Lung (tissue), 12 donors: ENCODE data around the gene NFIB. TPM values are rescaled to one million over a fixed set of nuclear protein-coding genes. Genes with fewer than 3 reads are reported as not detected.
A peak's percentile ranks its signal among the peaks of the same experiment; 100 is the strongest.

ENCODE experiments used
- ATAC-seq: fragments of 200-7000 bp; cut with Tn5 transposase; one replicate; pipeline ENCODE4 v1.9.1; 2020; ENCODE audit warnings: moderate number of reproducible peaks; ENCODE audit not compliant: insufficient read depth, low FRiP score
- DNase-seq, 3 donors: peaks; one replicate each; pipeline ENCODE4 v3.0.0-alpha.2; 2013 to 2017
- H3K27ac ChIP-seq, 2 donors: one replicate each; pipeline ENCODE4 v1.5.1; 2013; ENCODE audit warnings: mild to moderate bottlenecking in 2 of 2, moderate library complexity in 2 of 2, control low read depth in 1 of 2, inconsistent platforms in 1 of 2, low read depth in 1 of 2, low read length in 1 of 2
- H3K27me3 ChIP-seq, 3 donors: one replicate each; pipeline ENCODE4 v1.5.1; 2013; ENCODE audit warnings: low read length in 2 of 3; ENCODE audit not compliant: control insufficient read depth in 3 of 3, insufficient read depth in 3 of 3
- H3K36me3 ChIP-seq, 4 donors: one replicate each; pipeline ENCODE4 v1.5.1; 2013; ENCODE audit warnings: low read length in 4 of 4, mild to moderate bottlenecking in 1 of 4, moderate library complexity in 1 of 4; ENCODE audit not compliant: control insufficient read depth in 4 of 4, insufficient read depth in 4 of 4
- H3K4me1 ChIP-seq, 5 donors: one replicate each; pipeline ENCODE4 v1.5.1; 2013; ENCODE audit warnings: low read length in 5 of 5, mild to moderate bottlenecking in 2 of 5, moderate library complexity in 1 of 5; ENCODE audit not compliant: control insufficient read depth in 5 of 5, insufficient read depth in 5 of 5
- H3K4me3 ChIP-seq: one replicate; pipeline ENCODE4 v1.5.1; 2013; ENCODE audit warnings: mild to moderate bottlenecking, control low read depth, moderate library complexity
- H3K9ac ChIP-seq, 2 donors: one replicate each; pipeline ENCODE4 v1.5.1; 2013; ENCODE audit warnings: low read length in 2 of 2, control low read depth in 1 of 2; ENCODE audit not compliant: insufficient read depth in 1 of 2
- H3K9me3 ChIP-seq, 4 donors: one replicate each; pipeline ENCODE4 v1.5.1; 2013; ENCODE audit warnings: low read length in 3 of 4, mild to moderate bottlenecking in 1 of 4, moderate library complexity in 1 of 4; ENCODE audit not compliant: control insufficient read depth in 4 of 4, insufficient read depth in 3 of 4
- CTCF ChIP-seq: IDR thresholded peaks from 2 replicates; pipeline ENCODE4 v1.5.1; 2012; ENCODE audit warnings: mild to moderate bottlenecking; ENCODE audit errors: control extremely low read depth, extremely low read depth
- WGBS, 2 donors: extraction: QIAGEN DNeasy Blood & Tissue Kit; methylation state at CpG; one replicate each; pipeline ENCODE4 v1.1.7; 2013; 5-methylcytosine and 5-hydroxymethylcytosine counted together
- polyA plus RNA-seq, 2 donors: library from polyadenylated mRNA; stranded (reverse); fragments of 200-250 nt; gene quantifications; one replicate each; pipeline ENCODE4 v1.2.1, GENCODE V29; 2013
- total RNA-seq, 2 donors: library from RNA; depleted of rRNA in 1 of 2; stranded (reverse); fragments of >200 nt in 1 of 2; gene quantifications; one replicate each; pipeline ENCODE4 v1.2.1, GENCODE V29; 2014 to 2021
- donor health status: control.
- donor health status: control.
- donor health status: Bipolar disorder and iron deficiency.
- donor health status: healthy.
- donor health status: DM: yes; HTN: yes; CAD: no.

NFIB gene
- total and polyA plus RNA-seq, 4 donors = 7.3 to 189 (median 51.0) TPM

GRCh38 chr9:14127656-14128055, 186.3 kb downstream of the NFIB start:
- DNase-seq (no peak), ATAC-seq (no peak)
- 92 to 95% methylated on average over 1 of the region's 1 CpG for WGBS, 2 donors
- H3K36me3 ChIP-seq = peaks cover 3 to 34% (median 21%) of the 10 kb centered on the region in 4 donors
- no peaks in the 10 kb centered on the region for H3K9me3 ChIP-seq
- no peak overlapping the region for H3K9ac ChIP-seq
- no peak overlapping the region for H3K27ac ChIP-seq
- no peak overlapping the region for H3K4me3 ChIP-seq
- no peaks in the 10 kb centered on the region for H3K27me3 ChIP-seq
- H3K4me1 ChIP-seq = peaks cover 0 to 15% (median 6%) of the 10 kb centered on the region in 5 donors
- TF ChIP-seq CTCF = no peak

- WGBS, 2 donors = 70 to 82% methylated on average over 2 of the region's 2 CpGs
- Histone ChIP-seq H3K27me3 (no peaks in the 10 kb centered on the region), H3K36me3 (peaks cover 3 to 61% (median 32%) of the 10 kb centered on the region in 4 donors), H3K4me1 (peaks cover 0 to 8% (median 0%) of the 10 kb centered on the region in 5 donors), H3K27ac (peak overlapping the region in 1 of 2 donors; percentile 1), H3K9ac (no peak overlapping the region), H3K4me3 (no peak overlapping the region), H3K9me3 (no peaks in the 10 kb centered on the region)
- DNase-seq = no peak
- no peak for TF ChIP-seq CTCF
- ATAC-seq = no peak
Measured at GRCh38 chr9:14119694-14120514, 194.0 kb downstream of the NFIB start.

GRCh38 chr9:14112226-14112625, 201.7 kb downstream of the NFIB start:
- no peak overlapping the region for H3K4me3 ChIP-seq
- ATAC-seq (no peak), DNase-seq (peak in 2 of 3 donors; percentile 96 to 97)
- H3K27me3 ChIP-seq = no peaks in the 10 kb centered on the region
- H3K4me1 ChIP-seq = peaks cover 0 to 53% (median 7%) of the 10 kb centered on the region in 5 donors
- H3K36me3 ChIP-seq = peaks cover 5 to 61% (median 32%) of the 10 kb centered on the region in 4 donors
- no peak for TF ChIP-seq CTCF
- WGBS, 2 donors = 87 to 88% methylated on average over 6 of the region's 6 CpGs
- H3K9me3 ChIP-seq = no peaks in the 10 kb centered on the region
- no peak overlapping the region for H3K27ac ChIP-seq
- no peak overlapping the region for H3K9ac ChIP-seq
